Stimulated activated CD8-positive, alpha-beta memory T cell treated with anti-CD3 and anti-CD28 coated beads, Interleukin-12 subunit alpha, Interleukin-12 subunit beta, amount 100 ng/mL, for 24 hours (primary cell): ENCODE results near the gene TMCC1.
"Not testable (repeated sequence)": the region's sequence is repeated elsewhere in the genome, so short reads cannot be mapped to it uniquely, and the experiment has no call there.

Experiments
- DNase-seq: peaks from one replicate; pipeline ENCODE4 v3.0.0-alpha.2; 2020; ENCODE audit errors: extremely low read depth

TMCC1 gene

DNA sequence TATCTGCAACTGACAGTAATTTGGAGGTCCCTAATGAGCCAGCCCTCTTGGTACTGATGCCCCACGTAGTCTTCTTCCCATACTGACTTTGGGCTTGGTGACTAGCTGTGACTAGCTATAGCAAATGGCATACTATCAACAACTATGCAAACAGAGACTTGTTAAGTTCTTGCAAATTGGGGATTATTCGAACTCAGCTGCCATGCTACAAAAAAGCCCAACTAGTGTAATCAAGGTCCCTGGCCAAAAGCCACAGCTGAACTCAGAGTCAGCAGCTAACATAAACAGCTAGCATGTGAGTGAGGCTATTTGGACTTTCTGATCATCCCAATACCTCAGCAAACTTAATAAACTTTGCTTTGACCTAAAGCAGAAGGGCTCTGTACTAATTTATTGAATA is 165.8 kb downstream of the TMCC1 start:
- DNase-seq: no peak

DNA sequence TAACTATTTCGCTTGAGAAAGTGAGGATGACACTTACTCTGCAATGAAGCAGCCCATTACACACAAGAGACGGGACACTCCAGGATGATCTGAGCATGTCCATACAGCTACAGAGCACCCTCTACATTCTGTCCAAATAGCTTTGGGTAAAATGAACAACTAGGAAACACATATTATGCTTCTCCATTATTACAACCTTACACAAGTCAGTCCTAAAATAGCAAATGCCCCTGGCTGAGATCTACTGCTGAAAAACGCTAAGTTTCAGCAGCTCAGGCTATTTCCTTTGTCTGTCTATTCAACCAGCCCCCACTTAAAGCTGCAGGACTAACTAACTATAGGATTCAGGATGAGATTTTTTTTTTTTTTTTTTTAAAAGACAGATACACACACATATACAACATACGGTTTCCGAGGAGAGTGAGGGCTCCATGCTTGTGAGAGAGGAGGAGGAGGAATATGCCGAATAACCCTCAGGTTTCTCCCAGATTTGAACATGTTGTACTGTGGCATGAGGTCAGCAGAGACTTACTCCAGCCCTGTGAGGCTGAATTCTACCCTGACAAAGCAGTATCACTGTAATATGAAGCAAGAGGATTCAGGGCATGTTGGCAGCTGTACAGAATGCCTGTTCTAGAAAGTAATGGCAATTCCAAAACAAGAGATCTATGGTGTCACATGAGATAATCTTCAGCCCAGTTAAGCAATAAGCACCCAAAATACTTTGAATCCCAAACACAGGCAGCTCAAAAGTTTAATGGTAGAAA is 169.8 kb downstream of the TMCC1 start:
- DNase-seq: no peak

DNA sequence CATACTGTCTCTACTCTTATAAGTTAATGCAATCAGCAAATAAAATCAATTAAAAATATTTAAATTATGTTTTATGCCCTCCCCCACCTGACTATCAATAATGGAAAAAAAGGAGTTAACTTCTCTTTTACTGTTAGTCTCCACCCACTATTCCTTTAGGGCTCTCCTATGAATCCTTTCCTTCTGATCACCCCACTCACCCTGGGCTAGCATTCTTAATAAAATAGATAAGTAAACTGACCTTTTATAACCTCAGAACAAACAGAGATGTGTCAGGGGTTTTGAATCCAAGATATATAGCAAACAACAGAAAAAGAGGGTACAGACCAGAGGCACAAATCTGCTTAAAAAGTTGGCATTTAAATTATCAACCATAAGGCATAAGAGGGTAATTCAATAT is 171.0 kb downstream of the TMCC1 start:
- no peak for DNase-seq

DNA sequence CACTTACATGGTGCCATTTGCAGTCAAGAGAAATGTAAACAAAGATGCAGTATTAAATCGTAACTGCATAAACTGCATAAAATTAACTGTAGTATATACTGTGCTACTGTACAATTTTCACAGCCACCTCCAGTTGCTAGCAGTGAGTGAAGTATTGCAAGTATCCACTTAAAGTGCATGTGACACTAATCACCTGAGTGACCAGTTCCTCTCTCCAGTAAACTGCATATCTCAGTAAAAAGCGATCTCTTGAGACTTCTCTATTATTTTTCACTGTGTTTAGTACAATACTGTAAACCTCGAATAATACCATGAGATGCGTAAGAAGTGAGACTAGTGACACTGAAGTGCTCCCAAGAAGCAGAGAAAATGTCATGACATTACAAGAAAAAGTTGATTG is 175.3 kb downstream of the TMCC1 start:
- DNase-seq: no peak

DNA sequence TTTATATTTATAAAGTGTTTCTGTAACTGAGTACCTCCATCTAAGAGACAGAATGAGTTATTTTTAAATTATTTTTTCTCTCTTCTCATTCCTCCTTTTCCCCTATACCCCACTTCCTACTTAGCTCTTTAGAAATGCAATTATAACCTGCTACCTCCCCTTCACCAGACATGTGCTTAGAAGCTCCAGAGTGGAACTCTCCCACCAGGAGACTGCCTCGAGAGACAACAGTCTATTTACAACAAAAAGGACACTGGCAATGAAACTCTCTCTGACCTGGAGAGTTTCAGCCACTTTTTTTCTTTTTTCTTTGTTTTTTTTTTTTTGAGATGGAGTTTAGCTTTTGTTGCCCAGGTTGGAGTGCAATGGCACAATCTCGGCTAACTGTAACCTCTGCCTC is 177.7 kb downstream of the TMCC1 start:
- DNase-seq: no peak

DNA sequence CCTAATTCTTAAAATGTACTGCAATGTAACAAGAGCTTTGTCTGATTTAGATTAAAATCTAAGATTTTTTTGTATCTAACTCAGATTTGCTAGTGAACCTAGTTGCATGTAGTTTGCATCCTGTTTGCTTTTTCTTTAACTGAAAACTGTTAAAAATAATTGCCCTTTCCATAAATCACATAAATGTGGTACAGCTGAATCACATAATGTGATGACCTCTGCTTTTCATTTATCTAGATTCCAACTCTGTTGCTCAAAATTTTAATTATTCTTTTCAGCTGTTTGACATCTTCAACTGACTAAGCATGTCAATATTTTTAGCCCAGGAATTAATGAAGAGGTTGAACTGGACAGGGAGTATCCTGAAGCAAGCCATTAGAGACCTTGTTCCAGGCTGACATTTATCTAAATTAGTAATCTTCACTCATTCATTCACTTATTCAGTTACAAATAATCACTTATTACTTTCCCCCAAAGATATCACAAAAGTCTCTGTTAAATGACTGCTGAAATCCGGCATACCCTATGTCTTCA is 185.1 kb downstream of the TMCC1 start:
- no peak for DNase-seq

DNA sequence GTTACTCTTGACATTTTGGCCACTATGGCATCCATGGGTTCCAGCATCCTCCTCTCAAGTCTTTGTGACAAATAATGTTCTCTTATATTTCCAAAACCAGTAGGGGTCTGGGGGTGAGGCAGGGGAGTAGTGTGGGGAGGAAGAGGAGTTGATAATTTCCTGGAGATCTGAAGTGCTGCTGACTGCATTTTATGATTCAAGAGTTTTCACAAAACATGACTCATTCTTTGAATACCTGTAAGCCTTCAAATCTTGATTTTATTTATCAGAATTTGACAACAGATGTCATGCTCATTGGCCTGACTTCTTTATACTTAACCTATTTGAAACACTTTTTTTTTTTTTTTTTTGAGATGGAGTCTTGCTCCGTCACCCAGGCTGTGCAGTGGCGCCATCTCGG is 188.2 kb downstream of the TMCC1 start:
- no peak for DNase-seq

DNA sequence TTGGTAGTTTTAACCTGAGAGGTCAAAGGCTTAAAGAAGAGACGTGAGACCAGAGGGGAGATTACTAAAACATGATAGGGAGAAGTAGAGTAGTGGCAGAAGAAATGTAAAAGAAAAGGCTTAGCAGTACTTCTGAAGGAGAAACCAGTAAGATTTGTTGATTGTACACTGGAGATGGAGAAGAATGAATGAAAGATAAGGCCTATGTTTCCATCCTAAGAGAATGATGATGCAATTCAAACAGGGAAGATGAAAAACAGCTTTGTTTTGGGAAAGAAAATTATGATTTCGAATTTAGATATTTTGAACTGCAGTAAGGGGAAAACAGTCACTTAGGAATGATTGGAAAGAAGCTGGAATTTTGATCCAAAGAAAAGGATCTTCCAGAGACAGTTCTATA is 189.6 kb downstream of the TMCC1 start:
- no peak for DNase-seq

DNA sequence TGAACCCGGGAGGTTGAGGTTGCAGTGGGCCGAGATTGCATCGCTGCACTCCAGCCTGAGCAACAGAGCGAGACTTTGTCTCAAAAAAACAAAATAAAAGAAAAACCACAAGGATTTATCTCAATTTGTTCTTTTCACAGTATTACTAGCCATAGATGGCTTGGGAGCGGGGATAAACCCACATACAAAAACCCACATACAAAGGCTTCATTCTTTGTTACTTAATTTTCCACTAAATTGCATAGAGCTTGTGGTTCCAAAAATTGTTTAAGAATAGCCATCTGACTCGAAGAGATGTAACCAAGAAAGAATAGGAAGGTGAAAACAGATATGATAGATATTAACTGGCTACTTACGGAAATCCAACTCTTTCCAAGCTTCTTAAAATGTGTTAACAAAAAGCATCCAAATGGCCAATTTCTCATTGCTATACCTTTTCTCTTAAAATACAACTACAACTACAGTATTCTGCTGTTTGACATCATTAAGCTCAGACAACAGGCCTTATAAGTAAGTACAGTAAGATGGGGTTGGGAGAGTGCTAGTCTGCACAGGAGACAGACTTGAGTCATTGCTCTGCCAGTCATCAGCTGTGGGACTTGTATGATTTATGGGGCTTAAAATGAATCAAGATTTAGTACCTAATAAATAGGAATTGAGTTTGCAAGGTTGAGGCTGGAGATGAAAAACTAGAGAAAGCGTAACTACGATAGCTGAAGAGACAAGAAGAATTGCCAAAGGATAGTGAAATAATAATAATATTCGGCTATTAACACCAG is 190.4 kb downstream of the TMCC1 start:
- no peak for DNase-seq

DNA sequence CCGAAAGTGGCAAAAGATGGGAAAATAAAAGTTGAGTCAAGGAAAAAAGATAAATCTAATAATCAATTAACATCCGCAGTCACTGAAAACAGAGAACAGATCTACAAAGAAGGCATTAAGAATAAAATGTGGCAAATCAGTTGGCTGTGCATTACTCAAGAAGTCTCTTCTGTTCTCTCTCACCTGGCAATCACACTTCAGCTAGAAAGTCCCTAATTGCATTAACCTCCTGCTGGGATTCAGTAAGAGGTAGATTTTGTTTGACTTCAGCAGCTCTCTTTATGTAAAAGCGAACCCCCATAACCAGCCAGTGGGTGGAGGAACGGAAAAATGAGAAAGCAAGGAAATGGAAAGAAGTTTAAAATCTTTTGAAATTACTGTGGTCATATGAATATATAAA is 192.3 kb downstream of the TMCC1 start:
- DNase-seq: no peak

DNA sequence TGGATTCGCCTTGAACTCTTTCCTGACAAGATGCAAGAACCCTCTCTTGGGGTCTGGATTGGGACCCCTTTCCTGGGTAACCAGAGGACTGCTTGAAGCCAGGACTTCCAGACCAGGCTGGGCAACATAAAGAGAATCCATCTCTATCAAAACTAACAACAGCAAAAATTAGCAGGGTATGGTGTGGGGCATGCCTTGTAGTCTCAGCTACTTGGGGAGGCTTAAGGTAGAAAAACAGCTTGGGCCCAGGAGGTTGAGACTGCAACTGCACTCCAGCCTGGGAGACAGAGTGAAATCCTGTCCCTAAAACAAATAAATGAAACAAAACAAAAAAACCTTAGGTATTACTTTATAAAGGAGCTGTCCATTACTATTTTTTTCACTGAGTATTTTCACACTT is 193.9 kb downstream of the TMCC1 start:
- no peak for DNase-seq

DNA sequence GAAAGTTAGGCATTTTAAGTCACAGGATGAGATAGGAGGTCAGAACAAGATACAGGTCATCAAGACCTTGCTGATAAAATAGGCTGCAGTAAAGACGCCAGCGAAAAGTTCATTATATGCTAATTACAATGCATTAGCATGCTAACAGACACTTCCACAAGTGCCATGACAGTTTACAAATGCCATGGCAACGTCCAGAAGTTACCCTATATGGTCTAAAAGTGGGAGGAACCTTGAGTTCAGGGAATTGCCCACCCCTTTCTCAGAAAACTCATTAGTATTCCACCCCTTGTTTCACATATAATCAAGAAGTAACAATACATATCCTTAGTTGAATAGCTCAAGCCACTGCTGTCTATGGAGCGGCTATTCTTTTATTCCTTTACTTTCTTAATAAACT is 194.3 kb downstream of the TMCC1 start:
- DNase-seq: no peak

DNA sequence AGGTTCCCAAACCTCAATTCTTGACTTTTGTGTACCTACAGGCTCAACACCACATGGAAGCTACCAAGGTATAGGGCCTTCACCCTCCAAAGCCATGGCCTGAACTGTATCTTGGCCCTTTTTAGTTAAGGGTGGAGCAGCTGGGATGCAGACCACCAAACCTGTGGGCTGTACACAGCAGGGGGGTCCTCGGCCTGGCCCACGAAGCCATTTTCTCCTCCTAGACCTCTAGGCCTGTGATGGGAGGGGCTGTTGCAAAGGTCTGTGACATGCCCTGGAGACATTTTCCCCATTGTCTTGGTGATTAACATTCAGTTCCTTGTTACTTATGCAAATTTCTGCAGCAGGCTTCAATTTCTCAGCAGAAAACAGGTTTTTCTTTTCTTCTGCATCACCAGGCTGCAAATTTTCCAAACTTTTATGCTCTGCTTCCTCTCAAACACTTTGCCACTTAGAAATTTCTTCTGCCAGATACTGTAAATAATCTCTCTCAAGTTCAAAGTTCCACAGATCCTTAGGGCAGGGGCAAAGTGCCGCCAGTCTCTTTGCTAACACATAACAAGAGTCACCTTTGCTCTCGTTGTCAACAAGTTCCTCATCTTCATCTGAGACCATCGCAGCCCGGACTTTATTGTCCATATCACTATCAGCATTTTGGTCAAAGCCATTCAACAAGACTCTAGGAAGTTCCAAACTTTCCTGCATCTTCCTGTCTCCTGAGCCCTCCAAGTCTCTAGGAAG is 196.1 kb downstream of the TMCC1 start:
- no peak for DNase-seq

DNA sequence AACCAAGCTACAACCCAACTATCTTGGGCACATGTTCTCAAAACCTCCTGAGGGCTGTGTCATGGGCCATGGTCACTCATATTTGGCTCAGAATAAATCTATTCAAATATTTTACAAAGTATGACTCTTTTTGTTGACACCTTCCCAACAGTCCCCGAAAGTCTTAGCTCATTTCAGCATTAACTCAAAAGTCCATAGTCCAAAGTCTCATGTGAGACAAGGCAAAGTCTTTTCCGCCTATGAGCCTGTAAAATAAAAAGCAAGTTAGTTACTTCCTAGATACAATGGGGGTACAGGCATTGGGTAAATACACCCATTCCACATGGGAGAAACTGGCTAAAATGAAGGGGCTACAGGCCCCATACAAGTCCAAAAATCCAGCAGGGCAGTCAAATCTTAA is 197.1 kb downstream of the TMCC1 start:
- DNase-seq: not testable (repeated sequence)

DNA sequence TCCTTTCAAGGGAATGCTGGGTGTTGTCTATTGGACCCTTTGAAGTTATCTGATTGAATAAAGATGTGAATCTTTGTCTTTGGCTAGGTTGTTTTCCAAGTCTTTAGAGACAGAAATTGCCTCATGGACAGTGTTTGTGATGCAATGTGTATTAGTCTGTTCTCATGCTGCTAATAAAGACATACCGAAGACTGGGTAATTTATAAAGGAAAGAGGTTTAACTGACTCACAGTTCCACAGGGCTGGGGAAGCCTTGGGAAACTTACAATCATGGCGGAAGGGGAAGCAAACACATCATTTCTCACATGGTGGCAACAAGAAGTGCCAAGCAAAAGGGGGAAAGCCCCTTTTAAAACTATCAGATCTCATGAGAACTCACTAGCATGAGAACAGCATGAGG is 198.3 kb downstream of the TMCC1 start:
- DNase-seq: no peak

DNA sequence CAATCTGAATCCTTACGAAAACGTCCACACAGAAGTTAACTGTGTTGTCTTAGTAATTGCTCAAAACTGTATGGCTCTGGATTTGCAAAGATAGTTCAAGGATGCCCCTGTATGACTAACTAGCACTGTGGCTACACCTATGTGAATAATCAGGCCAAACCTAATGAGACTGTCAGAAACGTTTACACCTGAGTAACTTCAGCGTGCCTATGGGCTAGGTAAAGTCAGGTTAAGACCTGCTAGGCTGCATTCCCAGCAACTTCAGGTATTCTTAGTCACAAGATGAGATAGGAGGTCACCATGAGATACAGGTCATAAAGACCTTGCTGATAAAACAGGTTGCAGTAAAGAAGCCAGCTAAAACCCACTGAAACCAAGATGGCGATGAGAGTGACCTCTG is 199.3 kb downstream of the TMCC1 start:
- no peak for DNase-seq

DNA sequence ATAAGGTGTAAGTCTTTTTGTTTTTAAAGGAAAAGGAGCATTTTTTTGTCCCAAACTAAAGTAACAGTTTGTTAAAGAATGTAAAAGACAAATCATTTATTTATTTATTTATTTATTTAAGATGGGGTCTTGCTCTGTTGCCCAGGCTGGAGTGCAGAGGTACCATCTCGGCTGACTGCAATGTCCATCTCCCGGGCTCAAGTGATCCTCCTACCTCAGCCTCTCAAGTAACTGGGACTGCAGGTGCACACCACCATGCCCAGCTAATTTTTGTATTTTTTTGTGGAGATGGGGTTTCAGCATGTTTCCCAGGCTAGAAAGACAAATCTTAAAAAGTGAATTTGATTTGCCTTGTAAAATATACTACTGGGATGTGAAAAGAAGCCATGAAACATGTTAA is 200.8 kb downstream of the TMCC1 start:
- no peak for DNase-seq

DNA sequence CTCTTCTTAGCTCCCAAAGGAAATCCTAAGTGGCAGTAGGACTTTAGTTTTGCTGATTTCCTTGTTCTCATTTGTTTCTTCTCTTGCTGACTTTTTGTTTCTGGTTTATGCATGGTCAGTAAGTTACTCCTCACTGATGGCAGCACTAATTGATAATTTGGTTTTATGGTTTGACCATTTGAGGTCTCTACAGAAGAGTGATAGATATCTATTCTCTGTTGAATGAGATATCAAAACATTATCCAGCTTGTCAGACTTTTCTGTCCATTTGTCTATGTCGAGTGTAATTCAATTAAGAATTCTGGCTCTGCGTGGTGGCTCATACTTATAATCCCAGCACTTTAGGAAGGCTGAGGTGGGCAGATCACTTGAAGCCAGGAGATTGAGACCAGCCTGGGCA is 202.5 kb downstream of the TMCC1 start:
- no peak for DNase-seq

DNA sequence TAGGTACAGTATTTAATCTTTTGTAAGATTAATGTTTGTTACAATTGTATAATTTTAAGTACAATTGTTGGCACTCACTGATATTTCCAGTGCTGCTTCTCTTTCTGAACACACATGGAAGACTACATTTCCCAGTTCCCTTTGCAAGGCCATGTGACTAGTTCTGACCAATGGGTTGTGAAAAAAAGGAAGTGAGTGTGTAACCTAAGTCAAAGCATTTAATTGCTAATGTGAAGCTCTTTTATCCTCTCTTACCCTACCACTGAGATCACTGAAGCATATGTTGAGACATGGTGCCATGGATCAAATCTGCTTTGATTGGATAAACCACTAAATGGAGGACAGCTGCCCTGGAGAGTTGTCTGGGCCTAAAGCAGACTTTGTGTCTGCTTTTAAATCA is 203.1 kb downstream of the TMCC1 start:
- no peak for DNase-seq

DNA sequence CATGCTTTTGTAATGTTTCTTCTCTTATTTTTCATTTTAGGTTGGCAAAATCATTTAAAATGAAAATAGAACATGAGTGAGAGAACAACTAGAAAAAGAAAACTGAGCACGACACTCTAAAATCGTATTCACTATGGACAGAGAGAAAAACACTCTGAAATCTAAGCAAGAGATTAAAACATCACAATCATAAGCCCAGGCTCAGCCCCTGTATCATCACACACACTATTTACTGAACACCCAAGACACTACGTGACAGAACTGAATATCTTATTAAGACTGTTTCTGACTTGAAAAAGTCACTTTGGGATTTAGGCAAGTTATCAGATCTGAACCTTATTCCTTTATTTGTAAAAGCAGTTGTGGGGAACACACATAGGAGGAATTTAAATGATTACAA is 204.5 kb downstream of the TMCC1 start:
- no peak for DNase-seq

DNA sequence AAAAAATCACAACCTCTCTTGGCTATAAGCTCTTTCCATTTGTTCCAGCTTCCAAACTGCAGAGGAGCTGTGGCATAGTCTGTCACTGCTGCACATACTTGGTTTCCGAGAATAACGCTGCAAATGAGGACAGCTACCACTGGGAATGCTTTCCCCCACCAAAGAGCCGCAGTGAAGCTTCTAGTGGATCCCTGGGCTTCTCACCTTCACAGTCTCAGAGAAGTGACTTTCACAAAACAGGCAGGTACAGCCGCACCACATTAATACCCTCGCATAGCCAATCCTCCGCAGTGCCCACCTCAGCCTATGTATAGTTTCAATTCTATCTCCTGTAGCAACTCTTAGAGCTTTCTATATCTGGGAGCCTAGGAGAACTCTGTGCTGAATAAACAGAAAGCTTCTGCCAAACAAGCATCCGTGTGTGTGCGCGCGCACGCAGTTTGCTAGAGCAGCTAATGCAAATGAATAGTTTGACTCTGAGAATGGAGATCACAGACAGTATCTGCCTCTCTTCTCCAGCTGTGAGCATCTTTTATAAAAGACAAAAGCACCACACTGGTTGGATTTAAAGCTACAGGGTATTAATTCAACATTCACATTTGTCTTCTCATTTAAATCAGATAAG is 205.1 kb downstream of the TMCC1 start:
- no peak for DNase-seq

DNA sequence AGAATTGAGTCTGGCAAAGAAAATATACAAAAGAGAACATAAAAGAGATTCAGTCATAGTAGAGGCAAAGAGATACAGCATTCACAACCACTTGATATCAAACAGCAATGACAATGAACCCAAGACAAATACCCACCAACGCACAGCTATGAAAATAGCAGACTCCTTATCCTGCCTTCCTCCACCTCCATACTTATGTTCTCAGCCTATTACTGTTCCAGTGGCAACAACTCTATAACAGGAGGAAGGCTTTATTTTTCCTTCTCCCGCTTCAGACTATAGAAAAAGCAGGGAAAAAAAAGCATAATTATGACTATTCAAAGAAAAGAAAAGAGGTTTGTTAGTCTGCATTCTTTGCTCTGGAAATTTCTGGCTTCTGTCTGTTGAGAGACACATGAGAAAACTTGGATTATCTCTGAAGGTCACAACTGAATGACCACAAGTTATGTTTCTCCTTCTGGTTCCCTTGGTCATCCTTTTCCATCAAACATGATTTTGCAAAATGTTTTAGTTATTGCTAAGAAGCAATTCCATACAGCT is 205.9 kb downstream of the TMCC1 start:
- no peak for DNase-seq
